Psoas muscle (tissue), 8 donors: ENCODE data around the gene SPDYE3. TPM values are rescaled to one million over a fixed set of nuclear protein-coding genes. Genes with fewer than 3 reads are reported as not detected.
"Not testable (repeated sequence)": the region's sequence is repeated elsewhere in the genome, so short reads cannot be mapped to it uniquely, and the experiment has no call there.

ENCODE experiments used
- ATAC-seq, 4 donors: fragments of 200-7000 bp; cut with Tn5 transposase; one replicate each; pipeline ENCODE4 v1.9.1; 2020; ENCODE audit warnings: moderate library complexity in 3 of 4, mild to moderate bottlenecking in 2 of 4
- DNase-seq, 2 donors: peaks; one replicate each; pipeline ENCODE4 v3.0.0-alpha.2; 2020
- H3K27ac ChIP-seq: fragments of 200-600 bp; one replicate; pipeline ENCODE4 v1.8.0; 2022
- H3K27me3 ChIP-seq, 3 donors: fragments of 200-600 bp in 1 of 3; one replicate each; pipeline versions ENCODE4 v1.6.1 to v1.8.0; 2013 to 2022; ENCODE audit warnings: low read length in 2 of 3, mild to moderate bottlenecking in 2 of 3, moderate library complexity in 1 of 3; ENCODE audit not compliant: insufficient read depth in 3 of 3
- H3K36me3 ChIP-seq, 2 donors: fragments of 200-600 bp in 1 of 2; one replicate each; pipeline versions ENCODE4 v1.6.1 to v1.8.0; 2013 to 2022; ENCODE audit warnings: low read depth in 1 of 2, mild to moderate bottlenecking in 1 of 2, moderate library complexity in 1 of 2; ENCODE audit not compliant: insufficient read depth in 1 of 2
- H3K4me1 ChIP-seq: fragments of 200-600 bp; one replicate; pipeline ENCODE4 v1.8.0; 2022
- H3K4me3 ChIP-seq: fragments of 200-600 bp; one replicate; pipeline ENCODE4 v1.8.0; 2022; ENCODE audit warnings: mild to moderate bottlenecking
- H3K9me3 ChIP-seq: fragments of 200-600 bp; one replicate; pipeline ENCODE4 v1.8.0; 2022
- WGBS, 3 donors: extraction: QIAGEN DNeasy Blood & Tissue Kit; methylation state at CpG; one replicate each; pipeline versions ENCODE4 v1.1.6 to v1.1.7; 2013; 5-methylcytosine and 5-hydroxymethylcytosine counted together
- intact Hi-C, 2 donors: fragments of 100-400 bp; cut with DNase I; formaldehyde crosslinking; loops; one replicate each; pipeline versions ENCODE4 v1.11.0 to v1.14.2; 2022
- polyA plus RNA-seq, 3 donors: library from polyadenylated mRNA; stranded (reverse); fragments of 200-250 nt; gene quantifications; one replicate each; pipeline ENCODE4 v1.2.3, GENCODE V29; 2013
- total RNA-seq, 4 donors: library from RNA; stranded (reverse); fragmentation: NEBNext Ultra II Directional in 2 of 4; extraction: Animal tissue kit (Norgen Biotek cat#: 25700) in 2 of 4; gene quantifications; one replicate each; pipeline versions ENCODE4 v1.2.1 to v1.2.4, GENCODE V29; 2021 to 2023
- TF ChIP-seq, protein P1 (sequence below): fragments of 200-600 bp; IDR thresholded peaks from one replicate; pipeline ENCODE4 v1.8.0; 2022; ENCODE audit warnings: antibody characterized with exemption
- donor health status: healthy with polysubstance abuse.
- donor health status: DM: no; HTN: no; CAD: no; lungs with moderate emphysema.
- donor health status: Bipolar disorder and iron deficiency.
- donor health status: healthy.
- donor health status: DM: yes; HTN: yes; CAD: no.
- donor health status: DM: no; HTN: no; CAD: no.
- donor health status: DM: no; HTN: no; CAD: no.
- donor health status: DM: yes; HTN: yes; CAD: no.

The SPDYE3 gene
- total and polyA plus RNA-seq, 7 donors = 0.09 to 0.19 TPM; not detected in 5

DNA sequence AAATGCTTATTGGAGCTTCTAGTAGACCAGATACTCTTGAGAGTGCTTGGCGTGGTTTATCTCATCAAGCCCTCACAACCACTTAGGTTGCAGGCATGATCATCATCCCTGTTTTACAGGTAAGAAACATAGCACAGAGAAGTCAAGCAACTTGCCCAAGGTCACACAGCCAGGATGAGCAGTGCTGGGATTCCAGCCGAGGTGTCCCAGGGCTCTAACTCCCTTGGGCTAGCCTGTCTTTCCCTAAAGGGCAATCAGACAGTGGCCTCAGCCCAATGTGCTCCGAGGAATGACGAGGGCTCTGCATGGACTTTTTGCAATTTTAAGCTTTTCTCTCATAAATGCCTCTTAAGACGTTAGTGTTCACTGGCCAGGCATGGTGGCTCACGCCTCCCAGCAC is 39.9 kb upstream of the SPDYE3 start:
- DNase-seq (no peak), ATAC-seq (no peak)
- H3K4me1 ChIP-seq = peaks cover 31% of the 10 kb centered on the region
- intact Hi-C loops = no loop called here
- H3K27me3 ChIP-seq = no peaks in the 10 kb centered on the region
- no peaks in the 10 kb centered on the region for H3K9me3 ChIP-seq
- TF ChIP-seq, protein P1, sequence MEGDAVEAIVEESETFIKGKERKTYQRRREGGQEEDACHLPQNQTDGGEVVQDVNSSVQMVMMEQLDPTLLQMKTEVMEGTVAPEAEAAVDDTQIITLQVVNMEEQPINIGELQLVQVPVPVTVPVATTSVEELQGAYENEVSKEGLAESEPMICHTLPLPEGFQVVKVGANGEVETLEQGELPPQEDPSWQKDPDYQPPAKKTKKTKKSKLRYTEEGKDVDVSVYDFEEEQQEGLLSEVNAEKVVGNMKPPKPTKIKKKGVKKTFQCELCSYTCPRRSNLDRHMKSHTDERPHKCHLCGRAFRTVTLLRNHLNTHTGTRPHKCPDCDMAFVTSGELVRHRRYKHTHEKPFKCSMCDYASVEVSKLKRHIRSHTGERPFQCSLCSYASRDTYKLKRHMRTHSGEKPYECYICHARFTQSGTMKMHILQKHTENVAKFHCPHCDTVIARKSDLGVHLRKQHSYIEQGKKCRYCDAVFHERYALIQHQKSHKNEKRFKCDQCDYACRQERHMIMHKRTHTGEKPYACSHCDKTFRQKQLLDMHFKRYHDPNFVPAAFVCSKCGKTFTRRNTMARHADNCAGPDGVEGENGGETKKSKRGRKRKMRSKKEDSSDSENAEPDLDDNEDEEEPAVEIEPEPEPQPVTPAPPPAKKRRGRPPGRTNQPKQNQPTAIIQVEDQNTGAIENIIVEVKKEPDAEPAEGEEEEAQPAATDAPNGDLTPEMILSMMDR = no peak
- H3K27ac ChIP-seq = peak overlapping the region; percentile 91
- H3K36me3 ChIP-seq = peaks cover 3 to 16% of the 10 kb centered on the region in 2 donors
- no peak overlapping the region for H3K4me3 ChIP-seq
- 83 to 86% (median 85%) methylated on average over 6 of the region's 6 CpGs for WGBS, 3 donors

DNA sequence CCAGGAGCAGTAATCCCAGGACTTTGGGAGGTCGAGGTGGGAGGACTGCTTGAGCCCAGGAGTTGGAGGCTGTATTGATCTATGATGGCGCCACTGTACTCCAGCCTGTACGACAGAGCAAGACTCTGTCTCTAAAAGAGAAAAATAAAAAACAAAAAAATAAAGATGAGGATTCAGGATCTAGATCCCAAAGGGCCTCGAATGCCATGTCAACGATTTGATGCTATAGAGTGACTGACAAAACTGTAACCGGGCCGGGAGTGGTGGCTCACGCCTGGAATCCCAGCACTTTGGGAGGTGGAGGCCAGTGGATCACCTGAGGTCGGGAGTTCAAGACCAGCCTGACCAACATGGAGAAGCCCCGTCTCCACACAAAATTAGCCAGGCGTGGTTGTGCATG is 38.6 kb upstream of the SPDYE3 start:
- H3K36me3 ChIP-seq = peaks cover 3 to 16% of the 10 kb centered on the region in 2 donors
- H3K4me1 ChIP-seq = peaks cover 36% of the 10 kb centered on the region
- peak overlapping the region; percentile 78 for H3K4me3 ChIP-seq
- intact Hi-C loops, DNase-seq, H3K9me3 ChIP-seq, H3K27me3 ChIP-seq, ATAC-seq: not testable (repeated sequence)
- peak overlapping the region; percentile 91 for H3K27ac ChIP-seq
- WGBS, 3 donors = 81 to 91% (median 81%) methylated on average over 9 to 11 of the region's 11 CpGs

DNA sequence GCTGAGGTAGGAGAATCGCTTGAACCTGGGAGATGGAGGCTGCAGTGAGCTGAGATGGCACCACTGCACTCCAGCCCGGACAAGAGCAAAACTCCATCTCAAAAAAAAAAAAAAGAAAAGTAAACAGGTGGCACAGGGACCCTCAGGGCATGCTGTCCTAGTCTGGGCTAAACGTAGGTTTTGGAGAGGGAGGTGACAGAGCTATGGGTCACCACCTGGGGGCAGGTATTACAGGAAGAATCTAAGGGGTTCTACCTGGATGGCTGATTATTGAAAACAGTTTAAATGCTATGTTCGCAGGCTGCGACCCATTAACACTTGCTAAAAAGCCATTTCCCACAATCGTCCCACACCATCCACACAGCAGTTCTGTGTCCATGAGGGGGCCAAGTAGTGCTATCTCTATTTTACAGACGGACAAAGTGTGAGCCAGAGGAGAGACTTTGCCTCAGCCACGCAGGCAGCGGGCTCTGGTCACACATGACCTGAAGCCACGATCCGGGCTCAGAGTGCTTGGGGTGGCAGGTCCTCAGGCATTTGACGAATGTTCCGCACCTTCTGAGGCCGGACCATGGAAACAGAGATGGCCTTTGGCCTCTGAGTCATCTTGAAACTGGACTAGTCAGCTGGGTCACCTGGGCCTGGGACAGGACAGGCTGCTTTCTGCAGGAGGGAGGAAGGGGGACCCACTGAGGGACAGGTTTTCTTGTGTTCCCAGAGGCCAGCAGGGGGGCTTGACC is 38.0 kb upstream of the SPDYE3 start:
- Histone ChIP-seq H3K4me3 (peak overlapping the region; percentile 78), H3K27ac (peak overlapping the region; percentile 91), H3K36me3 (peaks cover 0 to 13% of the 10 kb centered on the region in 2 donors), H3K4me1 (peaks cover 36% of the 10 kb centered on the region)
- 39 to 60% (median 45%) methylated on average over 14 of the region's 14 CpGs for WGBS, 3 donors
- ATAC-seq (peak; percentile 47 to 69 (median 68)), DNase-seq (peak in 1 of 2 donors; percentile 80)
- not testable (repeated sequence) for H3K27me3 ChIP-seq, H3K9me3 ChIP-seq
- intact Hi-C loops = loop anchor here in 1 of 2 donors (10.0 kb wide), 1 partner anchor 75 kb away; no protein-coding TSS in a partner anchor

DNA sequence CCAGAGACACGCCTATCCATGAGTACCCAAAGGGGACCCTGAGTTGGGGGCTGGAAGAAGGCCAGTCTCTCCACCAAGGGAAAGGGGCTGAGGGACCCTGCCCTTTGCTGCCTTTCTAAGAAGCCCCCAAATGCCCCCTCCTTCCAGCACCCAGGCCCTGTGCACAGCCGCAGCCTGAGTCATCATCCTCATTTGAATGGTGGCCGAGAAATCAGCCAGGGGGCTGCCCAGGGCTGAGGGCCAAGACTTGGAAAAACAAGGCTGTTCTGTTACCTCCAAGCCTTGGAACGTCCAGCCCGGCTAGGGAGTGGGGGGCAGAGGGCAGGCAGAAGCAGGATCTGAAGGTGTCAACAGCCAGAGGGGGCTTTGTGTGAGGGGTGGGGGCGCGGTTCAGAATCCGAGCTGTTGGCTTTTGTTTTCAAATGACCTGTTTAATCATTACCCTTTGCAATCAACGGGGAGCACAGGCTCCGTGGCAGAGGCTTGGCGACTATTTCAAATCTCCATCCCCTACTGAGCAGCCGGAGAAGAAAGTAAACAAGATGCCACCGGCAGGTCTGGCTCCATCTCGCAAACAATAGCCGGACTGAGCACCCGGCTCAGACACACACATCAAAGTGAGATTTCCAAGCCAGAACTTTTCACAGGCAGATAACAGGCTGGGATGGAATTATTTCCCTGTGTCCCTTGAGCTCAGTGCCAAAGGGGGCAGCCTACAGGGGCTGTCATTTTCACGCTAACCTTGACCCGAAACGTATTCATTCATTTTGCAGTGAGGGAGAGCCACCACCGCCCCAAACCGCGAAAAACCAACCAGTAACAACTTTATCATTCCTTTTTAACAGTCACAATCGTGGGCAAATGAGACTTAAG is 37.2 kb upstream of the SPDYE3 start:
- peak overlapping the region; percentile 78 for H3K4me3 ChIP-seq
- WGBS, 3 donors = 7 to 11% (median 7%) methylated on average over 14 to 16 of the region's 23 CpGs
- not testable (repeated sequence) for H3K9me3 ChIP-seq, H3K27me3 ChIP-seq
- H3K27ac ChIP-seq = peak overlapping the region; percentile 91
- peaks cover 0 to 11% of the 10 kb centered on the region in 2 donors for H3K36me3 ChIP-seq
- peak; percentile 20 to 47 (median 37) for ATAC-seq
- DNase-seq = peak in 1 of 2 donors; percentile 53
- intact Hi-C loops = loop anchor here in 1 of 2 donors (10.0 kb wide), 1 partner anchor 75 kb away; no protein-coding TSS in a partner anchor
- peaks cover 36% of the 10 kb centered on the region for H3K4me1 ChIP-seq

DNA sequence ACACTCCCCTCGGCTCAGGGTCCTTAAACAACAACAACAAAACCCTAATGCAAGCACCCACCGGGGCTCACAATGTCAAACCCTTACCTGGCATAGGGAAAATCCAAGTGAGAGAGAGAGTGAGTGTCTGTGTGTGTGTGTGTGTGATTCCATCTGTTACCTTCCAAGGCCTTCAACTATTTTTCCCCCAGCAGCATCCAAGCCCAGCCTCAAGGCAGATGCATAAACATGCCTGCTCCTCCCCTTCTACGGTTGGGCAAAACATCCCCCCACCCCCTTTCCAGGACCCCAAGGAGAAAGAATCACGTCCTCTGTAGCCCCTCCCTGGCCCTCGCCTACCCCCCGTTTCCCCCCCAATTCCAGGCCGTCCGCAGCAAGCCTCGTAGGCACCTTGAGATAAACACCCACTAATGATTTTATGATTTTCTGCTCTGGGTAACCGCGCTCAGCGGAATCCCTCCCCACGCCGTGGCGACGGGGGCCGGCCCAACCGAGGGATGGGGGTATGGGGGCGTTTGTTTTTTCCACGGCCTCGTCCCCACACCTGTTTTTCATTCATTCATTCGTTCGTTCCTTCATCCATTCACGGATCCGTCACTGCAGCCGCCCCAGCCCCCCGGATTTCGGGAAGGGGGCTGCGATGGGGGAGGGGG is 36.4 kb upstream of the SPDYE3 start:
- peak overlapping the region; percentile 78 for H3K4me3 ChIP-seq
- WGBS, 3 donors = 1 to 2% (median 1%) methylated on average over 23 to 29 of the region's 29 CpGs
- peaks cover 30% of the 10 kb centered on the region for H3K4me1 ChIP-seq
- peak in 2 of 4 donors; percentile 33 to 36 for ATAC-seq
- H3K9me3 ChIP-seq, DNase-seq, H3K36me3 ChIP-seq, H3K27me3 ChIP-seq: not testable (repeated sequence)
- peak overlapping the region; percentile 91 for H3K27ac ChIP-seq
- intact Hi-C loops = loop anchor here in 1 of 2 donors (10.0 kb wide), 1 partner anchor 74 kb away; no protein-coding TSS in a partner anchor
